COLO668 (cell line): ENCODE measurements around the gene ARFGEF3.

Experiments used
- DNase-seq: peaks from one replicate; lab custom pipeline; 2025; ENCODE audit not compliant: unreplicated experiment; lab: John Stamatoyannopoulos, UW

ARFGEF3 gene

DNA sequence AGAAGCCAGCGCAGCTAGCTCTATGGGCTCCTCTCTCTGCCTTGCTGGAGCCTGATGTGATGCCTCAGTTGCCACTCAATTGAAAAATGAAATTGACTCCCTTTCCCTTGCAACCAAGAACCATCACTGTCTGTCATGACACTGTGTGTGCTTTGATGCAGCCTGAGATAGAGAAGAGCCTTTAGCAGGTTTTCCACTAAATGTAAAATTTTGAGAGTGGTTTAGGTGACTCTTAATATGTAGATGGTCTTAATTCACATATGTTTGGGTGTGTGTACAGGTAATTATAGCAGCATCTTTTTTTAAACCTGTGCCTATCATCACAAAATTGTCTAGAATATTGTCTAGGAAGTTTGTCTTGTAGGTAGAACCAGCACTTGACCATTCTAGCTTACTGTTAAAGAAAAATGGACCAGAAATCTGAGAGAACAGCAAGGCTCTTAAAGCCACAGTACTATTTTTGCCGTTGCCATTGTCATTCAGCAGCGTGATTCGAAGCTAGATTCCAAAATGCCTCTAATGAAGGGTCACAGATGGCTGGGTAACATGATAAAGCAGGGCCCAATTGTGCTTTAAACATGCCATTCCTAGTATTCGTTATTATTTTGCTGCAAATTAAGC is 1.3 kb downstream of the ARFGEF3 start:
- DNase-seq = no peak

DNA sequence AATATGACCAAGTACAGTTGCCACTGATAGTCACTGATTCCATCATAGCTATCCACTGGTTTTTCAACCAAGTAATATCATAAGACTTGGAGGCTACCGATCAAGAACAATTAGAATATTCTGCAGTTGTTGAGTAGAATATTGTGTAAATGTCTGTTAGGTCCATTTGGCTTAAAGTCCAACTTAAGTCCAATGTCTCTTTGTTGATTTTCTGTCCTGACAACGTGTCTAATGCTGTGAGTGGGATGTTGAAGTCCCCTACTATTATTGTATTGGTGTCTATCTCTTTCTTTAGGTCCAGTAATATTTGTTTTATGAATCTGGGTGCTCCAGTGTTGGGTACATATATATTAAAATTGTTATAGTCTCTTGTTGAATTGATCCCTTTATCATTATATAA is 13.9 kb downstream of the ARFGEF3 start:
- no peak for DNase-seq

DNA sequence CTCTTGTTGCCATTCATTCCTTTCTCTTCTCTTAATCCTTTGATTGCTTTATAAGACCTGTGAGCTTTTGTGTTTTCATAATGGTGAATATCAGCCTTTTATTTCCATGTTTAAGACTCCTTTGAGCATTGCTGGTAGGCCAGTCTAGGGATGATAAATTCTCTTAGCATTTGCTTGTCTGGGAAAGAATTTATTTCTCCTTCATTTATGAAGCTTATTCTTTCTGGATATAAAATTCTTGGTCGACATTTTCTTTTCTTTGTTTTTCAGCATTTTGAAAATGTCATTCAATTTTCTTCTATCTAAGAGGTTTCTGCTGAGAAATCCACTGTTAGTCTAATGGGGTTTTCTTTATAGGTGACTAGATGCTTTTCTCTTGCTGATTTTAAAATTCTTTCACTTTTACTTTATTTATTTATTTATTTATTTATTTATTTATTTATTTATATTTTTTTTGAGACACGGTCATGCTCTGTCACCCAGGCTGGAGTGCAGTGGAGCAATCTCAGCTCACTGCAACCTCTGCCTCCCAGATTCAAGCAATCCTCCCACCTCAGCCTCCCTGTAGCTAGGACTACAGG is 15.0 kb downstream of the ARFGEF3 start:
- DNase-seq = no peak

DNA sequence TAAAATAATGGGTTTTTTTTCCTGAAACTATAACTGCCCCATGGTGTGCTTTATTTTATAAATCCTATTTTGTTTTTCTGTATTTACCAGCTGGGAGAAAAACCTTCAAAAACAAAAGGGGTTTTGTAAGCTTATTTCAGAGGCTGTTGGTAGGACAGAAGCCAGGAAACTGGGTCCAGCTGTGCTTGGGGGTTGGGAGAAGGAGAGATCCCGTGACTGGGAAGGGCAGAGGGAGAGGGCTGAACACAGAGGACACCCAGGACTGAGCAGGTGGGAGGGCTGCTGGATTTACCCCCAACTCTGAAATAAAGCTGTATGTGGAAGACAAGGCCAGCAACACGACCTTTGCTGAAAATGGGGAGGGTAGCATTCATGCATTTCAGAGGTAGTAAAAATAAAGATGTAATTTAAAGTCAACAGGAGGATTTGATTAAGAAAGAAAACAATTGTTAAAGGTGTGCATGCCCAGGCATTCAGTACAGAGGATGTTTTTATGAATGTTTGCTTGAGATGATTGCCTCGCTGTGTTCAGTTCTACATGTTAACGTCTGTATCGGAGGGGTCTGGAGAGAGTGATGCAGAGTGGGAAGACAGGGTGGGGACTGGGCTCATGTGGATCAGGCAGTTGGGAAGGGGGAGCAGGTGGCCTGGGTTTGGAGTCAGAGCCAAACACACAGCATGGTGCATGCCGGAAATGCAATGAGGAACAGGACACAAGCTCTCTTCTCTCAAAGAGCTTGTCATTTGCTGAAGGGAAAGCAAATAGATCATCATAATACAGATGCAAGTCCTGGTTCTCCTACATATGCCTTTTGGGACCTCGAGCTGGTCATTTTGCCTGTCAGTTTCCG is 21.4 kb downstream of the ARFGEF3 start:
- DNase-seq = peak; percentile 52

DNA sequence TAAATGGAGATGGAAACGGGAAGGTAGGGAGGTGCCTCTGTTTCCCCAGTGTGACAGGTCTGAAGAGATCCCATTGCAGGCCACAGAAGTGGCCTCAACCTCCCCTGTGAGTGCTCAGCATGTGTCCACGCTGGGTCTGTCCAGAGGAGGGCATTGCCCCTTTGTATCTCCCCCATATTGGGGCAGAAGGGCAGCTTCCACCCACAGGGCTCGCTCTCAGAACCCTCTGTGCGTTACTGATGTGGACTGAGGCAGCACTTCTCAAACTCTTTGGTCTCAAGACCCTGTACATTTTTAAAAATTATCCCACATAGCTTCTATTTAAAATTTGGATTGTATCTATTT is 22.0 kb downstream of the ARFGEF3 start:
- DNase-seq = no peak

DNA sequence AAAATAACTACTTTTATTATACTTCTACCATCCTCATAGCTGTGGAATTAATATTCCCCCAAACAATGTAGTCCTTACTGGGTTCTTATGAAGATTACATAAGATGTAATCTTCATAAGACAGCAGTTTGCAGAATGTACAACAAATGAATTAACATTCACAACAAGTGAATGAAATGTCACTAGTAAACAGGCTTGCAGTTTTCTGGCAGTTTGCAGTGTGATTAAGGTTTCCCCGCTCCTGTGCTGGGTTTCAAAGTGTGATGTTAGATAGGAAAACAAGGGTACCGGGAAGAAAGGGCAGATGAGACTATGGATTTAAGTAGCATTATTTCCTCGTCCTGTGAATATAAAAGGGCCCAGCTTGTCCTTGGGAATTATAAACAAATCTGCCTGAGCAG is 22.5 kb downstream of the ARFGEF3 start:
- DNase-seq = no peak

DNA sequence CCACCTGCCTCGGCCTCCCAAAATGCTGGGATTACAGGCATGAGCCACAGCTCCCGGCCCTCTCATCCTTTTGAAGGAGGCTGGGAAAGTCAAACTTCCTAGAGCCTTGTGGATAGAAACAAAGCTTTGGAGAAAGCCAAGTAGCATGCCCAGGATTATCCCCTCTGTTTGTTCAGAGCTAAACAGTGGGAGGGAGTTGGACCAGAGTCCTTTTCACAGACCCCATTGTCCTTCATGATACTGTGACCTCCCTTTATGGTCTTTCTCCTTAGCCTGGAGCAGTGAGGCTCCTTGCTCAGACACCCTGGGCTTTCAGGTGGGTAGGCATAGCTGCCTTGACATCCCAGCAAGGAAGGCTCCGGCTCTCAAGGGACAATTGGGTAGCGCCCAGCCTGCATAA is 25.4 kb downstream of the ARFGEF3 start:
- no peak for DNase-seq

DNA sequence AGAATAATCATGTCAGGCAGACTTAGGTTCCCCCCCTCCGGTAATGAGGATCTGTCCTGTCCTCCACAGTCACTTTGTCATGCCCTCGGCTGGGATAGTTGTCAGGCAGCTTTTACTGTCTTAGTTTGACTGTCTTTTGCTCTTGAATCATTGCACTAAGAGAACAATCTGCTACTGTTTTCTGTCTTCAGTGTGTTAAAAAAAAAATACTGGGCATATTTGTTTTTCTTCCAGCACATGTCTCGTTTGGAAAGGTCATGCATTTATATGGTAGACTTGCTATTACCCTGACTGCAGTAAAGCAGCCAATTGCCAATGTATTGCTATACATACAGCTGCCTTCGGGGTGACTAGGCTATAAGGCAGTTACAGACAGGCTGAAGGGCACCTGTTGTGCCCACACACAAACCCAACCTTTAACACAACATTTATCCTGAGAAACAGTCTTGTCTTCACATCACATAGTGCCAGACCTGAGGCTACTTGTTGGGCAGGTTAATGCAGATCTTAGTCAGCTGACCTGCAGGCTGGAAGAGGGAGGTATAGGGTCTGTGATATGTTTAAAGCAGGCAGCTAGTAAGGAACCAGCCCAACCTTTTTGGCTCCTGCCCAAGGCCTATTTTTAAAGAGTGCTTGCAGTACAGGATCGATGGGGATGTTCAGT is 26.7 kb downstream of the ARFGEF3 start:
- DNase-seq = peak; percentile 29

DNA sequence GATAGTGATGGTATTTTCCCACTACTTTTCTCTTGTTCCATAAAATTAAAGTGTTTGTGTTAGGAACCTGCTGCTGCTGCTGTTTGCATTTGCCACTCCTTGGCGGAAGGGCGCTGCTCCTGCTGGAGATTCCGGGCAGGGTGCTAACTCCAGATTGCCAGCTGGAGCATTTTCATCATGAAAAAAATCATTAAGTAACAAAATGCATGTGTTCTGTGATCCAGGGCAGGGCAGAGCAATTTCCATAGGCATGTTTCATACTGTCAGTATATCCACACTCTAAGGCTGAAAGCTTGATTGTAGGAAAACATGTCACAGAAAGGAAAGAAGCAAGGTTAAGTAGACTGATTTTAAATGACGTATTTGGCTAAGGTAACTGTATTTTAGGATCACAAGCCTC is 32.5 kb downstream of the ARFGEF3 start:
- no peak for DNase-seq

DNA sequence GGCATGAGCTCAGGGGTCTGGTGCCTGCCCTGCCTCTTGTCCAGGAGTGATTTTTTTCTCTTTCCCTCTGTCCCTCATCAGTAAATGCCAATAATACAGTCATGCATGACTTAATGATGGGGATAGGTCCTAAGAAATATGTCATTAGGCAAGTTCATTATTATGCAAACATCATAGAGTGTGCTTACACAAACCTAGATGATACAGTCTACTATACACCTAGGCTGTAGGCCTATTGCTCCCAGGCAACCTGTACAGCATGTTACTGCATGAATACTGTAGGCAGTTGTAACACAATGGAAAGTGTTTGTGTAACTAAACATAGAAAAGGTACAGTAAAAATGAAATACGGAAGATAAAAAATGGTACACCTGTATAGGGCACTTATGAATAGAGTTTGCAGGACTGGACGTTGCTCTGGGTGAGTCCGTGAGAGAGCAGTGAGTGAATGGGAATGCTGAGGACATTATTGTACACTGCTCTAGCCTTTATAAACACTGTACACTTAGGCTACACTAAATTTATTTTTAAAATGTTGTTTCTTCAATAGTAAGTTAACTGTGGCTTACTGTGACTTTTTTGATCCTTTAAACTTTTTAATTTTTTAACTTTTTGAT is 34.5 kb downstream of the ARFGEF3 start:
- DNase-seq = no peak

DNA sequence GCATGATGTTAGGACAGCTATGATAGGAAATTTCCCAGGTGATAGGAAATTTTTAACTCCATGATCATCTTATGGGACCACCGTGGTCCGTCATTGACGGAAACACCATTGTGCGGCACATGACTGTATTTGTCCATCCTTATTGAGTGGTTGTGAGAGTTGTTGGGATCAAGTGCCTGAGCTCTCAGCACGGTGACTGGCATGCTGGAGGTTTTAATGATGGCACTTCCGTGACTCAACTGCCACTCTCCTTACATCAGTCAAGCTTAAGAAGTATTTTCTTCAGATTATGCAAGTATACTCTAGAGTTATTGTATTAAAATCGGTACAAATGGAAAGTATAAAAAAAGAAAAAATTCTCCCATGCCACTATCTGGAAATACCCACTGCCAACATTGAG is 35.8 kb downstream of the ARFGEF3 start:
- no peak for DNase-seq

DNA sequence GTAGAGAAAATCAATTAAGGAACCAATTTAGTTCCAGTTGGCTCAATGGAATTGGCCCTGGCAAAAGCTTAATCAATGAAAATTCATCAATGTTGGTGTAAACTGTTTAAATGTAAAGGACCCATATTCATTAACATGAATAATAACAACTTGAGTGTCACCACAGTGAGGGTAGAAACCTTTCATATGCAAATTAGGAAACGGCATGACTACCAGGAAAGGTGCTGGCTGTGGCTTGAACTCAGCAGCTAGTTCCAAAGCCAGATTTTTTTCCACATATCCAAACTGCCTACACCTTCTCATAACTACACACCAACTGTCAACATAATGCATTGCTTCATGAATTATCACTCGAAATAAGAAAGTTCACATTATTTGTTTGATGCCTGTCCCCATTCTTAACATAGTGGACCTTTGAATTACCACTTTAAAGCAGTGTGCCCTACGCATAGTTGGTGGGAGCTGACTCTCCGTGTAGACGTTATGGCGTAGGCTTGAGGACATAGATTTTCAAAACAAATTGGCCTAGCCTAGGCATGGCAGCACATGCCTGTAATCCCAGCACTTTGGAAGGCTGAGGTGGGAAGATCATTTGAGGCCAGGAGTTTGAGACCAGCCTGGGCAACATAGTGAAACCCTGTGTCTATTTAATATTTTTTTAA is 36.8 kb downstream of the ARFGEF3 start:
- no peak for DNase-seq

DNA sequence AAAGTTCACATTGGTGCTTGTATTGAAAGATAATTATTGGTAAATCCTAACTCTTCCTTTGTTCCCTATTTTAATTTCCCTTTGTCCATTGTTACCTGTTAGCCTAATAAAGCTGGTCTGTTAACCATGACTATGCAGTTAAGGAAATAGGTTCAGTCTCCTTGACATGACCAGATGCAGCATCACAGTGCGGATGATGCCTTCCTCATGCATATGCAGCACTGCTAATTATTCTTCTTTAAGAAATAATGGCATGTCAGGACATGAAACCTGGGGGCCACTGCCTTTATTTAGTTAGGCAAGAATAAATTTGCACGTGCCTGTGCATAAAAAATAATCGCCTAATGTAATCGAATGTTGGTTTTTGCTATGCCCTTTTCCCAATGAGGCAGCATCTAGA is 40.1 kb downstream of the ARFGEF3 start:
- DNase-seq = no peak

DNA sequence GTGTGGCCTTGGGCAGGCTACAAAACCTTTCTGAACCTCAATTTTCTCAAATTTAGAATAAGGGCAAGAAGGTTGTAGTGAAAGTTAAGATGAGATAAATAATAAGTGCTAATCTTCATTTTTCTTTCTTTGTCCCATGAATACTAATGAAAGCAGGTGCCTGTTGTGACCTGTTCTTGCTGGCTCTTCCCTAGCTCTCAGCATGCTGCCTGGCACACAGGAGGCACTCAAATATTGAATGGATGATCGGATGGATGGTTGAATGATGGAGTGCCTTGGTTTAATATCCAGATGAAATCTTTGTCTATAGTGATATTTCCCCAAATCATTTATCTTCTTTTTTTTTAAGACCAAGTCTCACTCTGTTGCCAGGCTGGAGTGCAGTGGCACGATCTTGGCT is 41.6 kb downstream of the ARFGEF3 start:
- DNase-seq = no peak

DNA sequence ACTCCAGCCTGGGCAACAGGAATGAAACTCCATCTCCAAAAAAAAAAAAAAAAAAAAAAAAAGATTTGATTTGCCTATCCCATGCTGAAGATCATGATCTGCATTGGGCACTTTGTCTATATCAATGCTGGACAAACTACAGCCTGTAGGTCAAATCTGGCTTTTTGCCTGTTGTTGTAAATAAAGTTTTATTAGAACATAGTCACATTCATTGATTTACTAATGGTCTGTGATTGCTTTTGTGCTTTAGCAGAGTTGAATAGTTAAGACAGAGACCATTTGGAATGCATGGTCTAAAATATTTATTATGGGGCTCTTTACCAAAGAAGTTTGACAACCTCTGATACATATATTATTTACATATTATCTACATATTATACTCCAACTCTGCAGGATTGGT is 42.6 kb downstream of the ARFGEF3 start:
- no peak for DNase-seq

DNA sequence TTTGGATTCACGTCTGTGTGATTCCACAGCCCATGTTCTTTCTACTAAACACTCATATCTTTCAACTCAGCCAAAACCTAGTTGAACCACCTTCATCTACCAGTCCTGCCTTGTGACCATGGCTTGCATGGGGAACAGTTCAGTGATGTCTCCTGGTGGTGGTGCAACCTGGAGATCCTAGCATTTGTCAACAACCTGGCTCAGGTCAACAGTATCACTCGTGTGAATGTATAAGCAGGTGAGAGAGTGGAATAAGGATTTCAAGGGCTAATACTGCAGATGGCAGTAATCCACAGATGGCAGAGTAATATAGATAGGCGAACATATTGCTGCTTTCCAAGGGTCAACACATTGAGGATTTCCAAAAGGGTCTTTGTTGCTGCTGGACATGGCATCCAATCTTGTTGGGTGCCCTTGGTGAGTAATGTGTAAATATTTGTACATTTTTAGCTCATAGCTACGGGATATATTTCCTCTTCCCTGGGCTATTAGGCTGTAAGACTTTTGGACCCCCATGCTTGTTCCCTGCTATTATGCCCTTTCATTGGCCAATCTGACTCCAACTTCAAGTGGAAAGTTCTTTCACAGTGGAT is 43.1 kb downstream of the ARFGEF3 start:
- DNase-seq = no peak

DNA sequence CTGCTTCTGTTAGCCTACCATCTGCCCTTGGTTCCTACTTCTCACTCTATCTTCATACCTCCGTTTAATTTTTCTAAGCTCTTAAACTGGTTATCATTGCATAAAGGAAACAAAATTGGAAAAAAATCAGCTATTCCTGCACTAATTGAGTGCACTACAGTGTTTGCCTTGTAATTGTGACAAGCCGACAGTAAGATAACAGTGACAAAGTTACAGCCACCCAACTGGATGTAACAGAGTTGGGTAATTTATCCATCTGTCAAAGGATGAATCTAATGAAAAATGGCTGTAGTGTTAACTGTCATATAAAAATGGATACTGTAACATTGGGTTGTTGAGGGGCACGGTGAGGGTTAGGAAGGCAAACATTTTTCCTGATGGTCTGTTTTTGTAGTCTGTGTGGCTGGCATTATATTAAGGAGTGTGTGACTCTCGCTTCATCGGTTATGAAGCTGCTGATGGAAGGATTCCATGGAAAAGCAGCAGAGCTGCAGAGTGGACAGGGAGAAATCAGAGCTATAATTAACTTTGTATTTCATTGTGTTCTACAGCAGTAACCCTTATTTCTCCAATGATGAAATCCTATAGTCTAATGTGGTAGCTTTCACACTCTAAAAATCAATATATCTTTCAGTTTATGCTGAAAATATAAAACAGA is 43.8 kb downstream of the ARFGEF3 start:
- DNase-seq = no peak

DNA sequence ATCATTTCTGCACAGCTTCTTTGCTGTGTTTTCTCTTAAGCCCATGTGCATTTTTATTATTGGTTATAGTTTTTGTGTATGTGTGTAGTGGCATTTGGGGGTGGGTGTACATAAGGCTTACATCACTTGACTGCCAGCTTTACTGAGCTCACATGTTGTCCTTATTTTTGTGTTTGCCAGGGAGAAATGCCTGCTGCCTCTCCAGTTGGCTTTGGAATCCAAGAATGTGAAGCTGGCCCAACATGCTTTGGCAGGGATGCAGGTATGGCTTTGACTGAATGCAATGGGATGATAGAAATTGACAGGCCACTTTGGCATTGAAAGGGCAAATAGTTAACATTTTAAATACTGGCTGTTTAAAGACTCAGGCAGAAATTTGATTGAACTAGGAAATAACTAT is 45.1 kb downstream of the ARFGEF3 start:
- no peak for DNase-seq

DNA sequence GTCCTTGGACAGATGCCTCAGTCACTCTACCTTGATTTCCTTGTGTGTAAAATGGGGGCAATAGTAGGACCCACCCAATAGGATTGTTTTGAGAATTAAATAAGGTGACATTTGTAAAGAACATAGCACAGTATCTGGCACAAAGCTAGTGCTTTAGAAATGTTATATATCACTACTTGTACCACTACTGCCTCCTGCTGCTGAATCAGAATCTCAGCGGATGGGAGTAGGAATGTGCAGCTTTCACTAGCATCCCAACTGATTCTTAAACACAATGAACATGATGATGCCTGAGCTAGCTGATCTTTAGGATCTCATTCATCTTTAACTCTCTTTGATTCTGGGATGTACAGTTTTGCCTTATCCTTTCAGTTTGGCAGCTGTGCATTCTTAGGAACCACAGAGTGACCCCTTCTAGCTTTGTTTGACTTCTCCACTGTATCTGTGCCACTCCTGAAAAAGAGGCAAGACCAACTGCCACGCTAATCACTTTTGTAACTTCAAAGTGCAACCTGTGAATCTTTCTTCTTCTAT is 49.4 kb downstream of the ARFGEF3 start:
- DNase-seq = no peak

DNA sequence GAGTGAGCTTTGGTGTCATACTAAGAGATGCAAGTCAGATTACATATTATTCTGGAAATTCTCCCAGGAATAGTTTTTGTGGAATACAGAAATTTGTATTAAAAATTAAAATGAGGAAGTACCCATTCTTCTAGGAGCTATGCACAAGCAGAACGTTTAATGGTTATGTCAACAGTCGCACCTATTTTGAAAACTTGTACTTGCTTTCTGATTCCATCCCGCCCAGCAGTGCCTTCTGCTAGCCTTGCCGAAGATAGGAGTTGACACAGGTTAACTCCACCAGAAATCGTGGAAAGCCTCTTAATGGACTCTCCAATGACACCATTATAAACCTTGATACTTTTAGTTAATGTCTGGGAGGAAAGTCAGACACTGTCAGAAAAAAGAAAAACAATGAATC is 49.9 kb downstream of the ARFGEF3 start:
- DNase-seq = no peak
